ENCODE results near the gene TENT5C.

TENT5C gene

DNA sequence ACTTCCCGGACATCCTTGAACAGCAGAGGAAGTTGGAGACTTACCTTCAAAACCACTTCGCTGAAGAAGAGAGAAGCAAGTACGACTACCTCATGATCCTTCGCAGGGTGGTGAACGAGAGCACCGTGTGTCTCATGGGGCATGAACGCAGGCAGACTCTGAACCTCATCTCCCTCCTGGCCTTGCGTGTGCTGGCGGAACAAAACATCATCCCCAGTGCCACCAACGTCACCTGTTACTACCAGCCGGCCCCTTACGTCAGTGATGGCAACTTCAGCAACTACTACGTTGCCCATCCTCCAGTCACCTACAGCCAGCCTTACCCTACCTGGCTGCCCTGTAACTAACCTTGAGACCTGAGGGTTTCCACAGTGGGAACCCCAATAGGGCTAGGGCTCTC is 17.9 kb downstream of the TENT5C start:
- Histone ChIP-seq H2AFZ (ENCODE audit: low read length) (no peak overlapping the region), H3K79me2 (ENCODE audit: insufficient read depth, low read length) (peaks cover 85% of the 10 kb centered on the region), H3K4me3 (ENCODE audit: low read length, poor library complexity, severe bottlenecking) (no peak overlapping the region), H3K36me3 (ENCODE audit: insufficient read depth, low read length) (peaks cover 77% of the 10 kb centered on the region; the same call in 1 of the 2 replicates), H3K9me2 (replicated peaks; ENCODE audit: low read depth, low read length) (no peaks in the 10 kb centered on the region), H4K20me1 (ENCODE audit: insufficient read depth, low read length, poor library complexity, severe bottlenecking) (peaks cover 83% of the 10 kb centered on the region), H3K4me2 (ENCODE audit: low read depth, low read length, poor library complexity, severe bottlenecking) (no peak overlapping the region), H3K9ac (ENCODE audit: low read depth, low read length, poor library complexity, severe bottlenecking) (no peak overlapping the region), H3K9me3 (ENCODE audit: insufficient read depth, low read depth, low read length) (no peaks in the 10 kb centered on the region), H3F3A (ENCODE audit: low read depth) (no peaks in the 10 kb centered on the region), H3K27me3 (ENCODE audit: insufficient read depth, low read length, poor library complexity, severe bottlenecking) (no peaks in the 10 kb centered on the region), H3K4me1 (ENCODE audit: insufficient read depth, low read length, poor library complexity, severe bottlenecking) (peaks cover 35% of the 10 kb centered on the region)
- TF ChIP-seq, protein P1, sequence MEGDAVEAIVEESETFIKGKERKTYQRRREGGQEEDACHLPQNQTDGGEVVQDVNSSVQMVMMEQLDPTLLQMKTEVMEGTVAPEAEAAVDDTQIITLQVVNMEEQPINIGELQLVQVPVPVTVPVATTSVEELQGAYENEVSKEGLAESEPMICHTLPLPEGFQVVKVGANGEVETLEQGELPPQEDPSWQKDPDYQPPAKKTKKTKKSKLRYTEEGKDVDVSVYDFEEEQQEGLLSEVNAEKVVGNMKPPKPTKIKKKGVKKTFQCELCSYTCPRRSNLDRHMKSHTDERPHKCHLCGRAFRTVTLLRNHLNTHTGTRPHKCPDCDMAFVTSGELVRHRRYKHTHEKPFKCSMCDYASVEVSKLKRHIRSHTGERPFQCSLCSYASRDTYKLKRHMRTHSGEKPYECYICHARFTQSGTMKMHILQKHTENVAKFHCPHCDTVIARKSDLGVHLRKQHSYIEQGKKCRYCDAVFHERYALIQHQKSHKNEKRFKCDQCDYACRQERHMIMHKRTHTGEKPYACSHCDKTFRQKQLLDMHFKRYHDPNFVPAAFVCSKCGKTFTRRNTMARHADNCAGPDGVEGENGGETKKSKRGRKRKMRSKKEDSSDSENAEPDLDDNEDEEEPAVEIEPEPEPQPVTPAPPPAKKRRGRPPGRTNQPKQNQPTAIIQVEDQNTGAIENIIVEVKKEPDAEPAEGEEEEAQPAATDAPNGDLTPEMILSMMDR (conservative IDR thresholded peaks at IDR 0.05; ENCODE audit: low read length): no peak
- TF ChIP-seq EZH2phosphoT487 (IDR thresholded peaks at IDR 0.05; ENCODE audit: borderline replicate concordance): no peak

GRCh38 chr1:117627546-117628130 is 21.8 kb downstream of the TENT5C start:
- Histone ChIP-seq H3K9ac (ENCODE audit: low read depth, low read length, poor library complexity, severe bottlenecking) (no peak overlapping the region), H3K4me2 (ENCODE audit: low read depth, low read length, poor library complexity, severe bottlenecking) (no peak overlapping the region), H2AFZ (ENCODE audit: low read length) (no peak overlapping the region), H3K27me3 (ENCODE audit: insufficient read depth, low read length, poor library complexity, severe bottlenecking) (no peaks in the 10 kb centered on the region), H3K36me3 (ENCODE audit: insufficient read depth, low read length) (peaks cover 50% of the 10 kb centered on the region; the same call in 1 of the 2 replicates), H3K9me3 (ENCODE audit: insufficient read depth, low read depth, low read length) (no peaks in the 10 kb centered on the region), H3K79me2 (ENCODE audit: insufficient read depth, low read length) (peaks cover 46% of the 10 kb centered on the region), H3K9me2 (replicated peaks; ENCODE audit: low read depth, low read length) (no peaks in the 10 kb centered on the region), H3F3A (ENCODE audit: low read depth) (no peaks in the 10 kb centered on the region), H3K4me1 (ENCODE audit: insufficient read depth, low read length, poor library complexity, severe bottlenecking) (peaks cover 14% of the 10 kb centered on the region), H3K4me3 (ENCODE audit: low read length, poor library complexity, severe bottlenecking) (no peak overlapping the region), H4K20me1 (ENCODE audit: insufficient read depth, low read length, poor library complexity, severe bottlenecking) (peaks cover 44% of the 10 kb centered on the region)
- TF ChIP-seq, protein P1 (conservative IDR thresholded peaks at IDR 0.05; ENCODE audit: low read length): no peak
- no peak for TF ChIP-seq EZH2phosphoT487 (IDR thresholded peaks at IDR 0.05; ENCODE audit: borderline replicate concordance)

DNA sequence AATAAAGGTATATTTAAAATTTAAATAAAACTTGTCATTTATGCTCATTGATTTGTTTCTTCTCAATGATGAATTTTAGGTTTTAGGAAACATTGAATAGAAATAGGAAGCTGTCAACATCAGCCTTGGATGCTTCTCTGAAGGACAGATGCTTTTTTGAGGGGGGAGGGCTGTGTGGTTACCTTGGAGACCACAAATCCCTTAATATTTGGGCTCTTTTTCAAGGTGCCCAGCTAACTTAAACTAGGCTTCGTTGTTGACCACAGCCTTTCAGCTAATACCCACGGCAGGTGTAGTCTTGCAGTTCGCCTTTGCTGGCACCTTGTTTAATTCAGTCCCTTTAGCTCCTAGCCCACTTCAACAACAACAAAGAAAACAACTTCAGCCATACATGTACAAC is 22.5 kb downstream of the TENT5C start:
- peaks cover 43% of the 10 kb centered on the region; the same call in 1 of the 2 replicates for H3K36me3 ChIP-seq (ENCODE audit: insufficient read depth, low read length)
- no peaks in the 10 kb centered on the region for H3F3A ChIP-seq (ENCODE audit: low read depth)
- H3K4me2 ChIP-seq (ENCODE audit: low read depth, low read length, poor library complexity, severe bottlenecking): no peak overlapping the region
- no peak overlapping the region for H2AFZ ChIP-seq (ENCODE audit: low read length)
- no peaks in the 10 kb centered on the region for H3K9me3 ChIP-seq (ENCODE audit: insufficient read depth, low read depth, low read length)
- H3K27me3 ChIP-seq (ENCODE audit: insufficient read depth, low read length, poor library complexity, severe bottlenecking): no peaks in the 10 kb centered on the region
- H3K4me3 ChIP-seq (ENCODE audit: low read length, poor library complexity, severe bottlenecking): no peak overlapping the region
- TF ChIP-seq EZH2phosphoT487 (IDR thresholded peaks at IDR 0.05; ENCODE audit: borderline replicate concordance): no peak
- TF ChIP-seq, protein P1 (conservative IDR thresholded peaks at IDR 0.05; ENCODE audit: low read length): no peak
- H3K9ac ChIP-seq (ENCODE audit: low read depth, low read length, poor library complexity, severe bottlenecking): no peak overlapping the region
- H4K20me1 ChIP-seq (ENCODE audit: insufficient read depth, low read length, poor library complexity, severe bottlenecking): peaks cover 41% of the 10 kb centered on the region
- peaks cover 39% of the 10 kb centered on the region for H3K79me2 ChIP-seq (ENCODE audit: insufficient read depth, low read length)
- H3K4me1 ChIP-seq (ENCODE audit: insufficient read depth, low read length, poor library complexity, severe bottlenecking): peaks cover 16% of the 10 kb centered on the region
- no peaks in the 10 kb centered on the region for H3K9me2 ChIP-seq (replicated peaks; ENCODE audit: low read depth, low read length)
